GM12878 (cell line): ENCODE results near the gene SLC16A10. TPM values are rescaled to one million over a fixed set of nuclear protein-coding genes. Genes with fewer than 3 reads are reported as not detected.

Experiments used
- ATAC-seq: fragments of 200-7000 bp; cut with Tn5 transposase; 3 replicates; pipeline ENCODE4 v1.9.1; 2020; ENCODE audit warnings: mild to moderate bottlenecking, moderate library complexity
- BruUV-seq: library from RNA; stranded (reverse); fragments of 400-500 nt; replicated peaks from 2 replicates; lab custom pipeline; 2021; lab: Mats Ljungman, UMichigan
- CTCF ChIA-PET: fragments of 300-600 bp; sonication (Branson Sonifier 250); formaldehyde crosslinking; extraction: SDS; loops from one replicate; lab custom pipeline; 2021; ENCODE audit warnings: inconsistent platforms; lab: Yijun Ruan, JAX
- POLR2A ChIA-PET: fragments of 350-600 bp; formaldehyde crosslinking; extraction: SDS; loops from one replicate; lab custom pipeline; 2021; ENCODE audit warnings: inconsistent platforms; lab: Charles Lee
- RAD21 ChIA-PET: fragments of 300-600 bp; sonication (Branson Sonifier 250); formaldehyde crosslinking; loops from one replicate; lab custom pipeline; 2023; ENCODE audit warnings: antibody characterized with exemption; ENCODE audit not compliant: unreplicated experiment; lab: Charles Lee
- SMC1A ChIA-PET: fragments of 300-600 bp; sonication (Branson Sonifier 250); formaldehyde crosslinking; loops from one replicate; lab custom pipeline; 2023; ENCODE audit not compliant: unreplicated experiment, uncharacterized antibody; lab: Charles Lee
- DNase-seq: peaks from one replicate; pipeline ENCODE4 v3.0.0-alpha.2; 2011; ENCODE audit warnings: low read depth, low spot score
- FAIRE-seq: peaks from 3 replicates; lab custom pipeline; 2011; peaks lifted over from hg19 to GRCh38; lab: Jason Lieb, UNC
- H2AFZ ChIP-seq: 2 replicates; pipeline ENCODE4 v1.6.0; 2011; ENCODE audit warnings: low read depth, low read length, control low read depth; ENCODE audit not compliant: control insufficient read depth
- H3K27ac ChIP-seq: 2 replicates; pipeline ENCODE4 v1.5.1; 2011; ENCODE audit warnings: control low read depth; ENCODE audit not compliant: control insufficient read depth, insufficient read depth
- H3K27me3 ChIP-seq, 2 experiments: replicated peaks in 1 of 2; 2 replicates each; pipeline versions ENCODE4 v1.6.0 to v1.6.1; 2011; ENCODE audit warnings: low read length in 1 of 2; ENCODE audit not compliant: control insufficient read depth in 2 of 2, insufficient read depth in 2 of 2
- H3K36me3 ChIP-seq, 2 experiments: 2 replicates each; pipeline ENCODE4 v1.5.1; 2011; ENCODE audit warnings: low read length in 1 of 2; ENCODE audit not compliant: control insufficient read depth in 2 of 2, insufficient read depth in 2 of 2
- H3K4me1 ChIP-seq: 2 replicates; pipeline ENCODE4 v1.6.1; 2011; ENCODE audit warnings: mild to moderate bottlenecking, low read length, moderate library complexity, mixed read lengths; ENCODE audit not compliant: control insufficient read depth, insufficient read depth
- H3K4me2 ChIP-seq: 2 replicates; pipeline ENCODE4 v1.6.0; 2011; ENCODE audit warnings: control low read depth; ENCODE audit not compliant: control insufficient read depth, insufficient read depth
- H3K4me3 ChIP-seq: fragments of 200-600 bp; sonication (generic); 2 replicates; pipeline ENCODE4 v1.5.1; 2016
- H3K79me2 ChIP-seq: 2 replicates; pipeline ENCODE4 v1.6.0; 2011; ENCODE audit warnings: low read length; ENCODE audit not compliant: control insufficient read depth, insufficient read depth
- H3K9ac ChIP-seq: 2 replicates; pipeline ENCODE4 v1.8.0; 2011; ENCODE audit warnings: low read length, control low read depth, mixed read lengths; ENCODE audit not compliant: control insufficient read depth, insufficient read depth
- H3K9me3 ChIP-seq: replicated peaks from 3 replicates; pipeline ENCODE4 v1.5.1; 2011; ENCODE audit warnings: mild to moderate bottlenecking, low read length; ENCODE audit not compliant: control insufficient read depth, insufficient read depth
- H4K20me1 ChIP-seq: 2 replicates; pipeline ENCODE4 v1.6.0; 2011; ENCODE audit not compliant: control insufficient read depth, insufficient read depth
- BHLHE40 ChIP-seq, 2 experiments: fragments of 450-650 bp in 1 of 2; IDR thresholded peaks; 2 replicates each; pipeline ENCODE4 v1.6.1; 2011 to 2017; ENCODE audit warnings: low read depth in 2 of 2, borderline replicate concordance in 1 of 2, improper control_type of control experiment in 1 of 2, low read length in 1 of 2, mild to moderate bottlenecking in 1 of 2
- BMI1 ChIP-seq: fragments of 450-650 bp; IDR thresholded peaks from 2 replicates; pipeline ENCODE4 v1.6.1; 2016; ENCODE audit warnings: mild to moderate bottlenecking, moderate library complexity, borderline replicate concordance
- CREB1 ChIP-seq: IDR thresholded peaks from 2 replicates; pipeline ENCODE4 v1.6.1; 2012; ENCODE audit warnings: low read depth, mild to moderate bottlenecking, inconsistent platforms
- EGR1 ChIP-seq, 2 experiments: IDR thresholded peaks; 1 replicate in 1 of 2; 2 replicates in 1 of 2; pipeline ENCODE4 v1.6.1; 2011 to 2012; ENCODE audit warnings: low read depth in 2 of 2, low read length in 2 of 2, borderline replicate concordance in 1 of 2, mild to moderate bottlenecking in 1 of 2, moderate library complexity in 1 of 2
- FOS ChIP-seq: IDR thresholded peaks from 3 replicates; pipeline ENCODE4 v1.6.1; 2011; ENCODE audit warnings: borderline replicate concordance; ENCODE audit not compliant: insufficient read length; ENCODE audit errors: extremely low read depth
- LARP7 ChIP-seq: fragments of 450-650 bp; IDR thresholded peaks from 2 replicates; pipeline ENCODE4 v1.6.1; 2017; ENCODE audit warnings: mild to moderate bottlenecking
- RAD21 ChIP-seq: IDR thresholded peaks from 2 replicates; pipeline ENCODE4 v1.6.1; 2011; ENCODE audit warnings: mild to moderate bottlenecking, low read depth, low read length, moderate library complexity; ENCODE audit not compliant: insufficient read depth
- RFX5 ChIP-seq: IDR thresholded peaks from 2 replicates; pipeline ENCODE4 v1.6.1; 2011; ENCODE audit warnings: low read depth, low read length, improper control_type of control experiment
- SMARCA5 ChIP-seq: fragments of 450-650 bp; IDR thresholded peaks from 2 replicates; pipeline ENCODE4 v1.6.1; 2017; ENCODE audit warnings: mild to moderate bottlenecking
- SUZ12 ChIP-seq: fragments of 200-600 bp; sonication (generic); IDR thresholded peaks from one replicate; pipeline ENCODE4 v1.6.1; 2018; ENCODE audit warnings: antibody characterized with exemption, mild to moderate bottlenecking; ENCODE audit not compliant: unreplicated experiment
- TCF3 ChIP-seq: IDR thresholded peaks from 2 replicates; pipeline ENCODE4 v1.6.1; 2012; ENCODE audit warnings: low read depth, mild to moderate bottlenecking, low read length, borderline replicate concordance; ENCODE audit not compliant: insufficient read depth
- YBX1 ChIP-seq: fragments of 450-650 bp; IDR thresholded peaks from 2 replicates; pipeline ENCODE4 v1.6.1; 2016; ENCODE audit warnings: antibody characterized with exemption
- ZNF274 ChIP-seq: IDR thresholded peaks from one replicate; pipeline ENCODE4 v1.8.0; 2011; ENCODE audit not compliant: insufficient read length, insufficient read depth
- ZZZ3 ChIP-seq: IDR thresholded peaks from 2 replicates; pipeline ENCODE4 v1.6.1; 2011; ENCODE audit warnings: low read depth; ENCODE audit not compliant: control insufficient read depth, insufficient read length
- WGBS: methylation state at CpG from one replicate; pipeline ENCODE4 v1.1.6; 2016; ENCODE audit warnings: low lambda C conversion rate; ENCODE audit not compliant: insufficient replicate concordance, insufficient coverage; ENCODE audit errors: missing lambda C conversion rate; 5-methylcytosine and 5-hydroxymethylcytosine counted together
- in situ Hi-C: fragments of 300-500 bp; cut with MboI; formaldehyde crosslinking; loops from 9 replicates; pipeline ENCODE4 v1.14.3; 2018; ENCODE audit warnings: mixed read lengths
- intact Hi-C: fragments of 100-400 bp; cut with micrococcal nuclease; formaldehyde crosslinking; loops from one replicate; pipeline ENCODE4 v1.14.2; 2022; ENCODE audit not compliant: unreplicated experiment
- polyA plus RNA-seq, 11 experiments: library from polyadenylated mRNA; depleted of rRNA in 4 of 11; unstranded in 6 of 11; stranded (reverse) in 5 of 11; fragments of >200 nt; fragmentation: Nextera tagmentation in 4 of 11; fragmentation: Illumina TruSeq in 1 of 11; extraction: Ambion mirVana in 4 of 11; extraction: Trizol in 1 of 11; gene quantifications; 1 replicate in 1 of 11; 2 replicates in 10 of 11; pipeline versions ENCODE4 v1.2.1 to v1.2.3, GENCODE V29; 2011 to 2016; ENCODE audit warnings: inconsistent platforms in 2 of 11, missing spikeins in 2 of 11, low read depth in 1 of 11
- total RNA-seq, 4 experiments: library from RNA; depleted of rRNA in 3 of 4; stranded (reverse); fragments of >200 nt in 3 of 4; fragmentation: Illumina TruSeq in 1 of 4; extraction: Trizol in 1 of 4; gene quantifications; 2 replicates each; pipeline versions ENCODE4 v1.2.1 to v1.2.3, GENCODE V29; 2013 to 2021
- TF ChIP-seq, protein P1 (sequence below): IDR thresholded peaks from 2 replicates; pipeline ENCODE4 v1.6.1; 2012; ENCODE audit warnings: low read length, inconsistent platforms
- TF ChIP-seq, protein P2 (sequence below): fragments of 450-650 bp; IDR thresholded peaks from 2 replicates; pipeline ENCODE4 v1.6.1; 2018; ENCODE audit warnings: borderline replicate concordance, mild to moderate bottlenecking; ENCODE audit not compliant: partially characterized antibody

Gene SLC16A10
- total and polyA plus RNA-seq, 10 of the 15 experiments (the other 5 are each of a cell fraction or from before 2014, with no cell fraction given), result 2.3 to 19.0 (median 8.0) TPM

DNA sequence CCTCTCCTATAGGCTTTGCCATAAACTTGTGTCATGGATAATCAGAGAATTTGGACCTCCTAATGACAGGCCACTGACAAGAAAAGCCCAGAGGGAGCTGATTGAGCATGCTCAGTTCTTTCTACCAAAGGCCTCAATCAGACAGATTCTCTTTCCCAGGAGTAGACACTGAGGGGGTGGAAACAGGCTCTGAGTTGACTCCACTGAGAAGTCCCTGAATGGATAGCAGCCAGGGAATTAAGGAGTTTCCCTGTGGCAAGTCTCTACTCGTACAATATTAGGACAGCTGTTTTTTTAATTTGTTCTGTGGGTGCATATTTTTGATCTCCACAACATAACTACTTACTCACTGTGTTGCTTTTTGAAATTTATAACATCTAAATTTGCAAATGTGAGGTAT lies 63.3 kb downstream of the SLC16A10 start:
- 0% methylated on average over 1 of the region's 1 CpG for WGBS
- H3K9me3 ChIP-seq, result no peaks in the 10 kb centered on the region
- intact Hi-C loops (no loop called here), in situ Hi-C loops (no loop called here)
- CTCF ChIA-PET, result no interaction called here
- BruUV-seq, result no TSS peak
- no peak for TF ChIP-seq LARP7
- no peak for TF ChIP-seq EGR1 (IDR thresholded peaks at IDR 0.05; ENCODE audit: borderline replicate concordance in 1 of 2, low read depth in 2 of 2, low read length in 2 of 2)
- no peak for TF ChIP-seq RAD21
- TF ChIP-seq SUZ12, result no peak
- no peak for TF ChIP-seq ZZZ3
- POLR2A ChIA-PET, result no interaction called here
- ATAC-seq (no peak), FAIRE-seq (no peak), DNase-seq (no peak)
- H4K20me1 ChIP-seq, result no peaks in the 10 kb centered on the region
- H3K4me2 ChIP-seq, result no peak overlapping the region
- no peak overlapping the region for H3K27ac ChIP-seq
- SMC1A ChIA-PET, result no interaction called here
- no peak overlapping the region for H2AFZ ChIP-seq
- H3K36me3 ChIP-seq, result no peaks in the 10 kb centered on the region
- H3K9ac ChIP-seq, result no peak overlapping the region
- H3K79me2 ChIP-seq, result no peaks in the 10 kb centered on the region
- RAD21 ChIA-PET, result no interaction called here
- no peaks in the 10 kb centered on the region for H3K27me3 ChIP-seq
- H3K4me1 ChIP-seq, result no peaks in the 10 kb centered on the region
- H3K4me3 ChIP-seq, result no peak overlapping the region

DNA sequence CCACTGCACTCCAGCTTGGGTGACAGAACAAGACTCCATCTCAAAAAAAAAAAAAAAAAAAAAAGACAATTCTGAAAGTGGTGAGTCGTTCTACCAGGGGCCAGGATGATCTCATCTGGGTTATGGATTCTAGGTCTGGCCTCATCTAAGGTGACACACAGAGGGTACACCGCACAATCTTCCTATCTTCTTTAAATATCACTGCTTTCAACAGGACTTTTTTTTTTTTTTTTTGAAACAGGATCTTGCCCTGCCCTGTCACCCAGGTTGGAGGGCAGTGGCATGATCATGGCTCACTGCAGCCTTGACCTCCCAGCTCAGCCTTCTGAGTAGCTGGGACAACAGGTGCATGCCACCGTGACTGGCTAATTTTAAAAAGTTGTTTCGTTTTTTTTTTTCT lies 67.7 kb downstream of the SLC16A10 start:
- Histone ChIP-seq H2AFZ (no peak overlapping the region), H3K4me2 (no peak overlapping the region), H3K27ac (no peak overlapping the region), H3K4me3 (no peak overlapping the region), H4K20me1 (no peaks in the 10 kb centered on the region), H3K79me2 (no peaks in the 10 kb centered on the region), H3K9ac (no peak overlapping the region), H3K4me1 (peaks cover 5% of the 10 kb centered on the region), H3K27me3 (no peaks in the 10 kb centered on the region), H3K36me3 (no peaks in the 10 kb centered on the region), H3K9me3 (no peaks in the 10 kb centered on the region; the same call in 1 of the 3 replicates)
- ChIA-PET SMC1A (no interaction called here), RAD21 (no interaction called here), POLR2A (interaction anchor here (0.6 kb wide), 1 partner anchor 270 kb away, joined by 3 read pairs; no protein-coding TSS in a partner anchor), CTCF (no interaction called here)
- FAIRE-seq (no peak), DNase-seq (no peak), ATAC-seq (no peak)
- in situ Hi-C loops, result no loop called here
- intact Hi-C loops, result no loop called here
- 22% methylated on average over 4 of the region's 4 CpGs for WGBS
- no TSS peak for BruUV-seq
- no peak for TF ChIP-seq SMARCA5
- TF ChIP-seq BHLHE40 (IDR thresholded peaks at IDR 0.05; ENCODE audit: borderline replicate concordance in 1 of 2, low read depth in 2 of 2, low read length in 1 of 2), result no peak
- no peak for TF ChIP-seq RFX5
- TF ChIP-seq TCF3, result no peak
- no peak for TF ChIP-seq YBX1
- TF ChIP-seq LARP7, result no peak
- no peak for TF ChIP-seq CREB1
- no peak for TF ChIP-seq ZNF274
- TF ChIP-seq, protein P1, sequence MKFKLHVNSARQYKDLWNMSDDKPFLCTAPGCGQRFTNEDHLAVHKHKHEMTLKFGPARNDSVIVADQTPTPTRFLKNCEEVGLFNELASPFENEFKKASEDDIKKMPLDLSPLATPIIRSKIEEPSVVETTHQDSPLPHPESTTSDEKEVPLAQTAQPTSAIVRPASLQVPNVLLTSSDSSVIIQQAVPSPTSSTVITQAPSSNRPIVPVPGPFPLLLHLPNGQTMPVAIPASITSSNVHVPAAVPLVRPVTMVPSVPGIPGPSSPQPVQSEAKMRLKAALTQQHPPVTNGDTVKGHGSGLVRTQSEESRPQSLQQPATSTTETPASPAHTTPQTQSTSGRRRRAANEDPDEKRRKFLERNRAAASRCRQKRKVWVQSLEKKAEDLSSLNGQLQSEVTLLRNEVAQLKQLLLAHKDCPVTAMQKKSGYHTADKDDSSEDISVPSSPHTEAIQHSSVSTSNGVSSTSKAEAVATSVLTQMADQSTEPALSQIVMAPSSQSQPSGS, result no peak
- TF ChIP-seq BMI1, result no peak
- TF ChIP-seq, protein P2, sequence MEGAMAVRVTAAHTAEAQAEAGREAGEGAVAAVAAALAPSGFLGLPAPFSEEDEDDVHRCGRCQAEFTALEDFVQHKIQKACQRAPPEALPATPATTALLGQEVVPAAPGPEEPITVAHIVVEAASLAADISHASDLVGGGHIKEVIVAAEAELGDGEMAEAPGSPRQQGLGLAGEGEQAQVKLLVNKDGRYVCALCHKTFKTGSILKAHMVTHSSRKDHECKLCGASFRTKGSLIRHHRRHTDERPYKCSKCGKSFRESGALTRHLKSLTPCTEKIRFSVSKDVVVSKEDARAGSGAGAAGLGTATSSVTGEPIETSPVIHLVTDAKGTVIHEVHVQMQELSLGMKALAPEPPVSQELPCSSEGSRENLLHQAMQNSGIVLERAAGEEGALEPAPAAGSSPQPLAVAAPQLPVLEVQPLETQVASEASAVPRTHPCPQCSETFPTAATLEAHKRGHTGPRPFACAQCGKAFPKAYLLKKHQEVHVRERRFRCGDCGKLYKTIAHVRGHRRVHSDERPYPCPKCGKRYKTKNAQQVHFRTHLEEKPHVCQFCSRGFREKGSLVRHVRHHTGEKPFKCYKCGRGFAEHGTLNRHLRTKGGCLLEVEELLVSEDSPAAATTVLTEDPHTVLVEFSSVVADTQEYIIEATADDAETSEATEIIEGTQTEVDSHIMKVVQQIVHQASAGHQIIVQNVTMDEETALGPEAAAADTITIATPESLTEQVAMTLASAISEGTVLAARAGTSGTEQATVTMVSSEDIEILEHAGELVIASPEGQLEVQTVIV, result no peak
- TF ChIP-seq FOS, result no peak
